ENCODE data around the gene ALDH7A1. TPM values are rescaled to one million over a fixed set of nuclear protein-coding genes. Genes with fewer than 3 reads are reported as not detected.
A peak's percentile ranks its signal among the peaks of the same experiment; 100 is the strongest.

Gene ALDH7A1
- total and polyA plus RNA-seq, 10 donors = 8.0 to 18.3 (median 12.5) TPM

- TF ChIP-seq POLR2AphosphoS5 (IDR thresholded peaks at IDR 0.05) (no peak), CTCF (IDR thresholded peaks at IDR 0.05 in 8 of 11, conservative IDR thresholded peaks at IDR 0.05 in 3 of 11) (no peak), POLR2A (IDR thresholded peaks at IDR 0.05) (no peak)
- Histone ChIP-seq H3K4me1 (no peaks in the 10 kb centered on the region), H3K4me3 (no peak overlapping the region), H3K9me3 (no peaks in the 10 kb centered on the region), H3K27ac (no peak overlapping the region), H3K27me3 (replicated peaks in 1 of 7) (no peaks in the 10 kb centered on the region), H3K36me3 (peaks cover 0 to 26% (median 9%) of the 10 kb centered on the region in 6 donors)
- 93 to 98% (median 96%) methylated on average over 3 of the region's 3 CpGs for WGBS, 5 donors
- intact Hi-C loops (cut with DNase I; ENCODE audit: low total_unique reads) = no loop called here
- DNase-seq = no peak
These were observed 100.6 kb downstream of the ALDH7A1 start for GRCh38 chr5:126494393-126494792.

GRCh38 chr5:126492939-126493338 is 102.1 kb downstream of the ALDH7A1 start:
- Histone ChIP-seq H3K27me3 (replicated peaks in 1 of 7) (no peaks in the 10 kb centered on the region), H3K9me3 (no peaks in the 10 kb centered on the region), H3K4me3 (no peak overlapping the region), H3K36me3 (peaks cover 0 to 36% (median 14%) of the 10 kb centered on the region in 6 donors), H3K4me1 (no peaks in the 10 kb centered on the region), H3K27ac (no peak overlapping the region)
- peak in 3 of 11 experiments; percentile 13 to 26 (median 19) for TF ChIP-seq CTCF (IDR thresholded peaks at IDR 0.05 in 8 of 11, conservative IDR thresholded peaks at IDR 0.05 in 3 of 11)
- no peak for TF ChIP-seq POLR2AphosphoS5 (IDR thresholded peaks at IDR 0.05)
- WGBS, 5 donors = 76 to 88% (median 81%) methylated on average over 8 of the region's 8 CpGs
- intact Hi-C loops (cut with DNase I; ENCODE audit: low total_unique reads) = no loop called here
- no peak for DNase-seq

- intact Hi-C loops (cut with DNase I; ENCODE audit: low total_unique reads) = no loop called here
- 89 to 96% (median 90%) methylated on average over 12 of the region's 12 CpGs for WGBS, 5 donors
- no peaks in the 10 kb centered on the region for H3K27me3 ChIP-seq (replicated peaks in 1 of 7)
- peaks cover 0 to 62% (median 26%) of the 10 kb centered on the region in 6 donors for H3K36me3 ChIP-seq
- no peaks in the 10 kb centered on the region for H3K4me1 ChIP-seq
- no peak for DNase-seq
- H3K4me3 ChIP-seq = no peak overlapping the region
- no peaks in the 10 kb centered on the region for H3K9me3 ChIP-seq
- TF ChIP-seq POLR2A (IDR thresholded peaks at IDR 0.05) (no peak), CTCF (IDR thresholded peaks at IDR 0.05 in 8 of 11, conservative IDR thresholded peaks at IDR 0.05 in 3 of 11) (no peak), POLR2AphosphoS5 (IDR thresholded peaks at IDR 0.05) (no peak)
- H3K27ac ChIP-seq = no peak overlapping the region
These were observed 104.7 kb downstream of the ALDH7A1 start for GRCh38 chr5:126490167-126490940.

- peak overlapping the region in 3 of 8 donors; percentile 1 to 19 (median 11) for H3K27ac ChIP-seq
- intact Hi-C loops (cut with DNase I; ENCODE audit: low total_unique reads) = no loop called here
- TF ChIP-seq POLR2A (IDR thresholded peaks at IDR 0.05) = no peak
- no peak for TF ChIP-seq CTCF (IDR thresholded peaks at IDR 0.05 in 8 of 11, conservative IDR thresholded peaks at IDR 0.05 in 3 of 11)
- no peak for TF ChIP-seq POLR2AphosphoS5 (IDR thresholded peaks at IDR 0.05)
- peaks cover 0 to 80% (median 32%) of the 10 kb centered on the region in 6 donors for H3K36me3 ChIP-seq
- DNase-seq = no peak
- no peaks in the 10 kb centered on the region for H3K9me3 ChIP-seq
- H3K4me1 ChIP-seq = no peaks in the 10 kb centered on the region
- H3K4me3 ChIP-seq = no peak overlapping the region
- WGBS, 5 donors = 74 to 82% (median 78%) methylated on average over 7 of the region's 7 CpGs
- no peaks in the 10 kb centered on the region for H3K27me3 ChIP-seq (replicated peaks in 1 of 7)
These were observed 106.5 kb downstream of the ALDH7A1 start for GRCh38 chr5:126488443-126489065.

Measured in spleen (tissue), 11 donors.